CD4-positive, alpha-beta T cell treated with Interleukin-15 for 4 hours (primary cell): ENCODE measurements around the gene NEGR1.

Experiments
- DNase-seq: peaks from one replicate; pipeline ENCODE4 v3.0.0-alpha.2; 2020; ENCODE audit warnings: low spot score

The NEGR1 gene

GRCh38 chr1:71687376-71687775 is 595.0 kb downstream of the NEGR1 start:
- DNase-seq, result no peak

GRCh38 chr1:71676979-71677925 is 605.1 kb downstream of the NEGR1 start:
- no peak for DNase-seq

- no peak for DNase-seq
Observed at GRCh38 chr1:71668065-71668464, 614.3 kb downstream of the NEGR1 start.

GRCh38 chr1:71667216-71667615 is 615.1 kb downstream of the NEGR1 start:
- no peak for DNase-seq

GRCh38 chr1:71666609-71667008 is 615.7 kb downstream of the NEGR1 start:
- no peak for DNase-seq

- DNase-seq, result no peak
Observed at GRCh38 chr1:71660411-71660810, 621.9 kb downstream of the NEGR1 start.

- DNase-seq, result no peak
Observed at GRCh38 chr1:71657891-71658679, 624.3 kb downstream of the NEGR1 start.

GRCh38 chr1:71656902-71657301 is 625.4 kb downstream of the NEGR1 start:
- no peak for DNase-seq

GRCh38 chr1:71655604-71656003 is 626.7 kb downstream of the NEGR1 start:
- DNase-seq, result no peak

GRCh38 chr1:71653952-71654351 is 628.4 kb downstream of the NEGR1 start:
- no peak for DNase-seq

- DNase-seq, result no peak
Observed at GRCh38 chr1:71651214-71651613, 631.1 kb downstream of the NEGR1 start.

- DNase-seq, result no peak
Observed at GRCh38 chr1:71650119-71650518, 632.2 kb downstream of the NEGR1 start.

GRCh38 chr1:71649608-71650007 is 632.7 kb downstream of the NEGR1 start:
- DNase-seq, result no peak

- DNase-seq, result no peak
Observed at GRCh38 chr1:71647513-71648300, 634.6 kb downstream of the NEGR1 start.

- DNase-seq, result no peak
Observed at GRCh38 chr1:71645015-71645414, 637.3 kb downstream of the NEGR1 start.

GRCh38 chr1:71641903-71642302 is 640.4 kb downstream of the NEGR1 start:
- no peak for DNase-seq

GRCh38 chr1:71640998-71641397 is 641.3 kb downstream of the NEGR1 start:
- no peak for DNase-seq

- no peak for DNase-seq
Observed at GRCh38 chr1:71640116-71640515, 642.2 kb downstream of the NEGR1 start.

- DNase-seq, result no peak
Observed at GRCh38 chr1:71638081-71638766, 644.1 kb downstream of the NEGR1 start.

GRCh38 chr1:71635568-71635967 is 646.8 kb downstream of the NEGR1 start:
- no peak for DNase-seq

- no peak for DNase-seq
Observed at GRCh38 chr1:71634159-71634558, 648.2 kb downstream of the NEGR1 start.

GRCh38 chr1:71630073-71630472 is 652.3 kb downstream of the NEGR1 start:
- no peak for DNase-seq
